H9 (cell line): Measurements from ENCODE around the gene NOA1. TPM values are rescaled to one million over a fixed set of nuclear protein-coding genes. Genes with fewer than 3 reads are reported as not detected.

Experiments used
- DNase-seq: peaks from one replicate; pipeline ENCODE4 v3.0.0-alpha.2; 2017
- H2AFZ ChIP-seq: one replicate; pipeline ENCODE4 v1.6.1; 2013; ENCODE audit warnings: mild to moderate bottlenecking, low read length, control low read depth, moderate library complexity
- H2AK5ac ChIP-seq: 2 replicates; pipeline ENCODE4 v1.6.1; 2013; ENCODE audit warnings: low read length, control low read depth, mixed read lengths; ENCODE audit not compliant: insufficient read length
- H2BK120ac ChIP-seq: one replicate; pipeline ENCODE4 v1.6.1; 2013; ENCODE audit warnings: low read depth, mild to moderate bottlenecking, low read length, control low read depth, inconsistent platforms; ENCODE audit not compliant: poor library complexity, severe bottlenecking
- H2BK12ac ChIP-seq: 2 replicates; pipeline ENCODE4 v1.6.1; 2013; ENCODE audit warnings: low read length, control low read depth, mixed read lengths, low read depth; ENCODE audit not compliant: insufficient read length
- H2BK15ac ChIP-seq: 2 replicates; pipeline ENCODE4 v1.6.1; 2013; ENCODE audit warnings: low read depth, low read length, control low read depth
- H2BK20ac ChIP-seq: one replicate; pipeline ENCODE4 v1.6.1; 2013; ENCODE audit warnings: low read depth, mild to moderate bottlenecking, low read length, control low read depth, inconsistent platforms; ENCODE audit not compliant: poor library complexity, severe bottlenecking
- H2BK5ac ChIP-seq: 2 replicates; pipeline ENCODE4 v1.6.1; 2013; ENCODE audit warnings: low read length, control low read depth, mixed read lengths; ENCODE audit not compliant: insufficient read length
- H3K14ac ChIP-seq: 2 replicates; pipeline ENCODE4 v1.6.1; 2013; ENCODE audit warnings: low read length, control low read depth; ENCODE audit not compliant: insufficient read depth
- H3K18ac ChIP-seq: 2 replicates; pipeline ENCODE4 v1.6.1; 2013; ENCODE audit warnings: low read depth, mild to moderate bottlenecking, mixed read lengths, low read length, control low read depth; ENCODE audit not compliant: insufficient read length
- H3K23ac ChIP-seq: 2 replicates; pipeline ENCODE4 v1.6.1; 2013; ENCODE audit warnings: low read length, control low read depth, mixed read lengths, low read depth; ENCODE audit not compliant: insufficient read length
- H3K23me2 ChIP-seq: 2 replicates; pipeline ENCODE4 v1.6.1; 2013; ENCODE audit warnings: low read depth, mild to moderate bottlenecking, mixed read lengths, low read length, control low read depth; ENCODE audit not compliant: insufficient read length, poor library complexity, severe bottlenecking
- H3K27ac ChIP-seq: 2 replicates; pipeline ENCODE4 v1.5.1; 2013; ENCODE audit warnings: low read length, control low read depth, mixed read lengths, low read depth; ENCODE audit not compliant: insufficient read length
- H3K27me3 ChIP-seq: 2 replicates; pipeline ENCODE4 v1.6.1; 2013; ENCODE audit warnings: low read length, control low read depth, inconsistent platforms; ENCODE audit not compliant: insufficient read depth
- H3K4ac ChIP-seq: 2 replicates; pipeline ENCODE4 v1.6.1; 2013; ENCODE audit warnings: low read depth, mild to moderate bottlenecking, control low read depth, inconsistent platforms, low read length, moderate library complexity
- H3K4me1 ChIP-seq: 2 replicates; pipeline ENCODE4 v1.6.1; 2013; ENCODE audit warnings: low read length, control low read depth, inconsistent platforms; ENCODE audit not compliant: insufficient read depth
- H3K4me2 ChIP-seq: 2 replicates; pipeline ENCODE4 v1.6.1; 2013; ENCODE audit warnings: low read length, control low read depth, mixed read lengths; ENCODE audit not compliant: insufficient read length, insufficient read depth
- H3K56ac ChIP-seq: 2 replicates; pipeline ENCODE4 v1.6.1; 2013; ENCODE audit warnings: low read depth, mild to moderate bottlenecking, mixed read lengths, low read length, control low read depth; ENCODE audit not compliant: insufficient read length
- H3K79me1 ChIP-seq: 2 replicates; pipeline ENCODE4 v1.6.1; 2013; ENCODE audit warnings: low read depth, mild to moderate bottlenecking, moderate library complexity, low read length, control low read depth, inconsistent platforms; ENCODE audit not compliant: insufficient read depth, poor library complexity, severe bottlenecking
- H3K79me2 ChIP-seq: 2 replicates; pipeline ENCODE4 v1.6.1; 2013; ENCODE audit warnings: low read length, control low read depth, inconsistent platforms; ENCODE audit not compliant: insufficient read depth
- H3K9ac ChIP-seq: 2 replicates; pipeline ENCODE4 v1.6.1; 2013; ENCODE audit warnings: low read length, control low read depth, mixed read lengths; ENCODE audit not compliant: insufficient read length; ENCODE audit errors: extremely low read depth
- H3K9me3 ChIP-seq: one replicate; pipeline ENCODE4 v1.6.1; 2013; ENCODE audit warnings: low read depth, low read length, inconsistent platforms; ENCODE audit not compliant: control insufficient read depth
- H3T11ph ChIP-seq: one replicate; pipeline ENCODE4 v1.6.1; 2013; ENCODE audit warnings: mild to moderate bottlenecking, low read length, control low read depth, inconsistent platforms
- H4K20me1 ChIP-seq: one replicate; pipeline ENCODE4 v1.6.1; 2013; ENCODE audit not compliant: control insufficient read depth, insufficient read length, insufficient read depth
- H4K5ac ChIP-seq: 2 replicates; pipeline ENCODE4 v1.6.1; 2013; ENCODE audit warnings: low read depth, mild to moderate bottlenecking, mixed read lengths, low read length, control low read depth; ENCODE audit not compliant: insufficient read length
- H4K8ac ChIP-seq: replicated peaks from 2 replicates; pipeline ENCODE4 v1.6.1; 2013; ENCODE audit warnings: low read length, control low read depth, mixed read lengths, low read depth; ENCODE audit not compliant: insufficient read length
- H4K91ac ChIP-seq: 2 replicates; pipeline ENCODE4 v1.6.1; 2013; ENCODE audit warnings: low read depth, mild to moderate bottlenecking, moderate library complexity, mixed read lengths, low read length, control low read depth; ENCODE audit not compliant: insufficient read length
- H3K27ac Mint-ChIP-seq, 3 experiments: 2 replicates in 2 of 3; 3 replicates in 1 of 3; pipeline ENCODE4 v1.8.0; 2020 to 2021; ENCODE audit warnings: mixed read lengths in 3 of 3, mild to moderate bottlenecking in 1 of 3, moderate library complexity in 1 of 3
- H3K27me3 Mint-ChIP-seq: 2 replicates; pipeline ENCODE4 v1.8.0; 2021; ENCODE audit warnings: low read depth, mild to moderate bottlenecking, moderate library complexity, mixed read lengths
- H3K36me3 Mint-ChIP-seq, 3 experiments: 2 replicates in 2 of 3; 3 replicates in 1 of 3; pipeline ENCODE4 v1.8.0; 2020 to 2021; ENCODE audit warnings: low read depth in 3 of 3, mixed read lengths in 3 of 3; ENCODE audit not compliant: insufficient read depth in 1 of 3
- H3K4me1 Mint-ChIP-seq, 2 experiments: 2 replicates each; pipeline ENCODE4 v1.8.0; 2020; ENCODE audit warnings: mixed read lengths in 2 of 2
- H3K4me3 Mint-ChIP-seq, 2 experiments: 2 replicates in 1 of 2; 3 replicates in 1 of 2; pipeline ENCODE4 v1.8.0; 2020 to 2021; ENCODE audit warnings: mild to moderate bottlenecking in 2 of 2, mixed read lengths in 2 of 2, moderate library complexity in 1 of 2
- H3K9me3 Mint-ChIP-seq, 2 experiments: 2 replicates in 1 of 2; 3 replicates in 1 of 2; pipeline ENCODE4 v1.8.0; 2020; ENCODE audit warnings: mild to moderate bottlenecking in 2 of 2, mixed read lengths in 2 of 2, moderate library complexity in 1 of 2
- WGBS: extraction: QIAGEN DNeasy Blood & Tissue Kit; methylation state at CpG from one replicate; pipeline ENCODE4 v1.1.7; 2013; ENCODE audit warnings: missing lambda C conversion rate, low lambda C conversion rate, mixed read lengths; ENCODE audit not compliant: insufficient read length; ENCODE audit errors: extremely low coverage; 5-methylcytosine and 5-hydroxymethylcytosine counted together
- total RNA-seq: library from RNA; stranded (reverse); gene quantifications from 2 replicates; pipeline ENCODE4 v1.2.1, GENCODE V29; 2021
- TF ChIP-seq, protein P1 (sequence below): fragments of 200-600 bp; sonication (generic); conservative IDR thresholded peaks from 3 replicates; pipeline ENCODE4 v1.8.0; 2021; ENCODE audit warnings: antibody characterized with exemption, mild to moderate bottlenecking

The NOA1 gene
- total RNA-seq, 1 experiment from 2014 or later = 22.8 TPM

DNA sequence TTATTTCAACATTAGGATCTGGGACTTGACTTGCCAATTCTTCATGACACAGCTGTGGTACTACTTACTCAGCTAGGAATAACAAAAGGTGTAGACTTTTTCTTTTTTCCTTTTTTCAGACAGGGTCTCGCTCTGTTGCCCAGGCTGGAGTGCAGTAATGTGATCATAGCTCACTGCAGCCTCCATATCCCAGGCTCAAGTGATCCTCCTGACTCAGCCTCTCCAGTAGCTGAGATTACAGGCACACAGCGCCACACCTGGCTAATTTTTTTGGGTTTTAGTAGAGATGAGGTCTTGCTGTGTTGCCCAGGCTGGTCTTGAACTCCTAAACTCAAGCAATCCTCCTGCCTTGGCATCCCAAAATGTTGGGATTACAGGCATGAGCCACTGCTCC lies 16.3 kb downstream of the NOA1 start:
- Histone ChIP-seq H3K9me3 (no peaks in the 10 kb centered on the region), H2BK15ac (no peak overlapping the region), H4K91ac (no peak overlapping the region), H4K20me1 (no peaks in the 10 kb centered on the region), H3K4me2 (no peak overlapping the region), H3K4me1 (no peaks in the 10 kb centered on the region), H3K27me3 (no peaks in the 10 kb centered on the region), H3K14ac (no peak overlapping the region), H4K8ac (no peak overlapping the region), H2BK12ac (no peak overlapping the region), H2BK120ac (no peak overlapping the region), H2BK5ac (no peak overlapping the region), H3K79me2 (no peaks in the 10 kb centered on the region), H3K23me2 (no peaks in the 10 kb centered on the region), H4K5ac (no peak overlapping the region), H3K56ac (no peak overlapping the region), H2AK5ac (no peak overlapping the region), H3K79me1 (no peaks in the 10 kb centered on the region), H3K23ac (no peak overlapping the region), H3K4ac (no peak overlapping the region), H3K27ac (no peak overlapping the region), H3K9ac (no peak overlapping the region), H3T11ph (no peak overlapping the region), H2AFZ (no peak overlapping the region), H2BK20ac (no peak overlapping the region), H3K18ac (no peak overlapping the region)
- TF ChIP-seq, protein P1, sequence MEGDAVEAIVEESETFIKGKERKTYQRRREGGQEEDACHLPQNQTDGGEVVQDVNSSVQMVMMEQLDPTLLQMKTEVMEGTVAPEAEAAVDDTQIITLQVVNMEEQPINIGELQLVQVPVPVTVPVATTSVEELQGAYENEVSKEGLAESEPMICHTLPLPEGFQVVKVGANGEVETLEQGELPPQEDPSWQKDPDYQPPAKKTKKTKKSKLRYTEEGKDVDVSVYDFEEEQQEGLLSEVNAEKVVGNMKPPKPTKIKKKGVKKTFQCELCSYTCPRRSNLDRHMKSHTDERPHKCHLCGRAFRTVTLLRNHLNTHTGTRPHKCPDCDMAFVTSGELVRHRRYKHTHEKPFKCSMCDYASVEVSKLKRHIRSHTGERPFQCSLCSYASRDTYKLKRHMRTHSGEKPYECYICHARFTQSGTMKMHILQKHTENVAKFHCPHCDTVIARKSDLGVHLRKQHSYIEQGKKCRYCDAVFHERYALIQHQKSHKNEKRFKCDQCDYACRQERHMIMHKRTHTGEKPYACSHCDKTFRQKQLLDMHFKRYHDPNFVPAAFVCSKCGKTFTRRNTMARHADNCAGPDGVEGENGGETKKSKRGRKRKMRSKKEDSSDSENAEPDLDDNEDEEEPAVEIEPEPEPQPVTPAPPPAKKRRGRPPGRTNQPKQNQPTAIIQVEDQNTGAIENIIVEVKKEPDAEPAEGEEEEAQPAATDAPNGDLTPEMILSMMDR = no peak
- H3K36me3 Mint-ChIP-seq = peaks cover 14 to 46% (median 29%) of the 10 kb centered on the region in 3 experiments; a peak in 6 of 7 replicates
- H3K4me1 Mint-ChIP-seq = no peaks in the 10 kb centered on the region
- no peak for DNase-seq
- H3K27ac Mint-ChIP-seq = peak overlapping the region in 1 of 3 experiments; percentile 71; a peak in 1 of 7 replicates
- H3K9me3 Mint-ChIP-seq = no peaks in the 10 kb centered on the region
- no peak overlapping the region for H3K4me3 Mint-ChIP-seq
- no peaks in the 10 kb centered on the region for H3K27me3 Mint-ChIP-seq
- no CpG with 5 or more reads among the region's 2 CpGs for WGBS
